Activated gamma-delta T cell treated with anti-CD3 and anti-CD28 coated beads, Interleukin-2, amount 50 U/mL, for 16 hours (primary cell): ENCODE data around the gene KRTAP10-10.
"Not testable (repeated sequence)": the region's sequence is repeated elsewhere in the genome, so short reads cannot be mapped to it uniquely, and the experiment has no call there.

Source experiments
- DNase-seq: peaks from one replicate; pipeline ENCODE4 v3.0.0-alpha.2; 2020; ENCODE audit warnings: low read depth

Gene KRTAP10-10

DNA sequence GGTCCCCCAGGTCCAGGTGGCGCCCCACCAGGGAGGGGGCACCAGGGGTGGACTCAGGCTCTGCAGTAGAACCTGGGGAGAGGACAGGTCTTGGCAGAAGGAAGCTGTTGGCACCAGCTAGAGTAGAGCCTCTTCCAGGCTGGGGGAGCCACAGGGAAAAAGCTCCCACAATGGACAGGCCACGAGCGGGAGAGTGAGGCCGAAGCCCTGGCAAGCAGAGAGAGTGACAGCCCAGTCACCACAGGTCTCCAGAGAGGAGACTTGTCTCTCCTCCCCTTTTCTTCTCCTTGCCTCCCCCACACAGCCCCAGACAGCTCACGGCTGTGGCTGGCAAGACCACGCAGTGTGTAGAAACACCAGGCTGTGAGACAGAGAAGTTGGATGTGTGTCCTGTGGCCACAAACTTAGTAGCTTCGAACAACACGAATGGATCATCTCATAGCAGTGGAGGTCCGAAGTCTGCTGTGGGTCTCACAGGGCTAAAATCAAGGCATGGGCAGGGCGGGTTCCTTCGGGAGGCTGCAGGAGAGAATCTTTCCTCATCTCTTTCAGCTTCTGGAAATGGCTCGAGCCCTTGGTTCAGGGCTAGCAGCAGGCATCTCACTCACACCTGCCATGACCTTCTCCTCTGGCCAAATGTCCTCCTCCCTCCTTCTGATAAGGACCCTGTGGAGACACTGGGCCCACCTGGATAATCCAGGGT, 14.0 kb downstream of the KRTAP10-10 start:
- no peak for DNase-seq

- no peak for DNase-seq
Observed at GRCh38 chr21:44653123-44653522, 16.0 kb downstream of the KRTAP10-10 start.

GRCh38 chr21:44653656-44654575, 16.8 kb downstream of the KRTAP10-10 start:
- peak; percentile 36 for DNase-seq

DNA sequence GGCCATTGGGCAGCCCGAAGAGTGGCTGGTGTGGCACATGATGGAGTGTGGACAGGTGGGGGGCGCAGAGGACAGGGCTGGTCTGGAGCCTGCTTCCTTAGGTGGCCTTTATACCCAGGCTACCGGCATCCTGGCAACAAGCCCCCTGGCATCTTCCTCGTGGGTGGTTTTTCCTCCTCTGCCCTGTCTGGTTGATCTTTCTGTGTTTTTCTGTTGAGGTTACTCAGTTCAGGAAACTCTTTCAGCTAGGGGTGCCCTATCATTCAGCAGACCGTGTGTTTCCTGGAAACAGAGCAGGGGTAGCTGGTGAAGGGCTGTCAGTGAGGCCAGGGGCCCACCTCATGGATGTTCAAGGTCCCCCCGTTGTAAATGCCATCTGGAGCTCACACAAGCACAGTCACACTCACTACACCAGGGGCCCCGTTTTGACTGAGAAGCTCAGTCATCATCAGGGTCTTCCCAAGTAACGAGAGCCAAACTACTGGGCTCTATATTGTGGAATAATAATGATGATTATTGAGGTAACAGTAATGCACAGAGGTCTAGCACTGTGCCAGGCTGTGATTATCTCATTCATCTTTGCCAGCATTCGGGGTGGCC, 17.5 kb downstream of the KRTAP10-10 start, which contains the start of gene KRTAP12-4:
Gene KRTAP12-4 (minus strand): TSS at position 84 of the 600 bp plus-strand sequence. CDS start 45 bp downstream, at position 39.
- DNase-seq, result no peak

- DNase-seq, result no peak
Observed at GRCh38 chr21:44656868-44657267, 19.7 kb downstream of the KRTAP10-10 start.

DNA sequence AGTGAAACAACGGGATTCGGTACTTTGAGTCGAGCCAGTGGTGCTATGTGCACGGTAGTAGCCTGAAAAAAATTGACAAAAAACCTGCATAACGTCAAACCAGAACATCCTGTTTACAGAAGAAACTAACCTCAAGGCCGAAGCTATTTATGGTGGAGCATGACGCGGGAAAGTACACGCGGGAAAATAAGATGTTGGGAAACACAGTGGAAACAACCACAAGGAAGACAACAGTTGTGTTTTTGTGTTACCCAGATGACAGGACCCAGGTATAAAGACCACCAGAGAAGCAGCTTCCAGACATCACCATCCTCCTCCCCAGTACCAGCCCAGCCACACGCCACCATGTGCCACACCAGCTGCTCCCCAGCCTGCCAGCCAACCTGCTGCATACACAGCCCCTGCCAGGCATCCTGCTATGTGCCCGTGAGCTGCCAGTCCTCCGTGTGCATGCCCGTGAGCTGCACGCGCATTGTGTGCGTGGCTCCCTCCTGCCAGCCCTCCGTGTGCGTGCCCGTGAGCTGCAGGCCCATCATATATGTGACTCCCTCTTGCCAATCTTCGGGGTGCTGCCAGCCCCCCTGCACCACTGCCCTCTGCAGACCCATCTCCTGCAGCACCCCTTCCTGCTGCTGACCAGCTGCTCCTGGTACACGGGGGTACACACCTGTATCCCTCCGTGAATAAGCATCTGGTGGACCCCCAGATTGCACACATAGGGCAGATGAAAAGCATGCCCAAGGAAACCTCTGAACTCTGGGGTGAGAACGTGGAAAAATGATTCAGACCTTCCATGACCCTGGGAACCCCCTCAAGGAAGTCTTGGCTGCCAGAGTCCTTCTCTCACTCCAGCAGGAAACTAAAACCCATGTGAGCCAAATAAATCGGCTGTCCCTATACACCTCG, 20.7 kb downstream of the KRTAP10-10 start, which contains the start of gene KRTAP12-3:
Gene KRTAP12-3 (plus strand): TSS at position 298 of the 906 bp plus-strand sequence. CDS start 48 bp downstream, at position 346.
- peak; percentile 14 for DNase-seq

DNA sequence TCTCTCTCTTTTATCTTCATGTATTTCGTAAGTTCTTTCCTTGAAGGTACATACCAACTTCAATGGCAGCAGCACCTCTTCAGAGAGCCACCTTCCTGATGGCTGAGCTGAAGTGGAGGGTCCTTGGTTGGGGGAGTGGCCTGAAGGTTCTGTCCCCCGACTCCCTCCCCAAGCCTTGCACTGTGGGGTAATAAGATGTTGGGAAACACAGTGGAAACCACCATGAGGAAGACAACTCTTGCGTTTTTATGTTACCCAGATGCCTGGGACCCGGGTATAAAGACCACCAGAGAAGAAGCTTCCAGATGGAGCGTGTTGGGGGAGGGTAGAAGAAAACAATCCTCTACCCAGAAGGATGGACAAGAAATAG, 21.4 kb downstream of the KRTAP10-10 start:
- DNase-seq, result no peak

- no peak for DNase-seq
Observed at GRCh38 chr21:44658913-44659595, 21.9 kb downstream of the KRTAP10-10 start.

DNA sequence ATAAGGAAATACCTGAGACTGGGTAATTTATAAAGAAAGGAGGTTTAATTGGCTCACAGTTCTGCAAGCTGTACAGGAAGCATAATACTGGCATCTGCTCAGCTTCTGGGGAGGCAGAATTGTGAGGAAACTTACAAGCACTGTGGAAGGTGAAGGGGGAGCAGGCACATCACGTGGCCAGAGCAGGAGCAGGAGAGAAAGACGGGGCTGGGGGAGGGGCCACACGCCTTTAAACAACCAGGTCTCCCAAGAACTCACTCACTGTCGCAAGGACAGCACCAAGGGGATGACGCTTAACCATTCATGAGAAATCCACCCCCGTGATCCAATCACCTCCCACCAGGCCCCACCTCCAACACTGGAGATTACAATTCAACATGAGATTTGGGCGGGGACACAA, 24.4 kb downstream of the KRTAP10-10 start:
- not testable (repeated sequence) for DNase-seq

DNA sequence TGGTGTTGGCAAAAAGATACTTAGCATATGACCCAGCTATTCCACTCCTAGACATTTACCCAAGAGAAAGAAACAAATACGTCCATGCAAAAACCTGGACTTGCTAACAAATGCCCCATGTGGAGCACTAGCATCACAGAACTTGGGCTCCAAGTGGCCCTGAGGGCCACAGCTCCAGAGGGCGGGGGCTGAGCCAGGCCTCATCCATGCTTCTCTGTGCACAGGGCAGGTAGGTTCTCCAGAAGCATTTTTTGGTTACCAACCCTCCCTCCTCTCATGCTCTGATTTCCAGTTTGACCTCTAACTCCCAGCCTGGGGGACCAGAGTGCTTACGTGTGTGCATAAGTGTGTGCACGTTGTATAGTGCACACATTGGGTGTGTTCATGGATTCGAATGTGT, 27.5 kb downstream of the KRTAP10-10 start:
- DNase-seq, result no peak

DNA sequence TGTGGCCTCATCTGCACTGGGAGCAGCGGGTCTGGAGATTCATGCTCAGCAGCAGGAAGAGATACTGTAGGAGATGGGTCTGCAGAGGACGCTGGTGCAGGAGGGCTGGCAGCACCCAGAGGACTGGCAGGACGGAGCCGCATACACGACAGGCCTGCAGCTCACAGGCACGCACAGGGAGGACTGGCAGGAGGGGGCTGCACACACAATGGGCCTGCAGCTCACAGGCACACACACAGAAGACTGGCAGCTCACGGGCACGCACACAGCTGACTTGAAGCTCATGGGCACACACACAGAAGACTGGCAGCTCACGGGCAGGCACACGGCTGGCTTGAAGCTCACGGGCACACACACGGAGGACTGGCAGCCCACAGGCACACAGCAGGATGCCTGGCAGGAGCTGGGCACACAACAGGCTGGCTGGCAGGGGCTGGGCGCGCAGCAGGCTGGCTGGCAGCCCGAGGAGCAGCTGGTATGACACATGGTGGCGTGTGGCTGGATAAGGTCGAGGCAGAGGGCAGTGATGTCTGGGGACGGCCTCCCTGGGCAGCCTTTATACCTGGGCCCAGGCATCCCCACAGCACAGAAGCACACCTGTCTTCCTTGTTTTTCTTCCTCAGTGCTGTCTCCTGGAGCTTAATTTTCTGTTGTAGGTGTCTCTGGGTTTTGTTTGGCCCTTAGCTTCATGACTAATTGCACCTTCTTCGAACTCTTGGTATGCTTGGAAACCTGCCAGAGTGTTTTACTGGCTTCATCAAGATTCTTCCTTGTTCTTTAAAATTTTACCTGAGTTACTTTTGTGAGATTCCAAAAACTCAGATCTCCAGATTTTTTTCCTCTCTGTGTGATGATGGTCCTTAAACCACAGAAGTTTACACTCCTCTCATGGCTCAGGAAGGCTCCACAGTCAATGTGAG, 29.5 kb downstream of the KRTAP10-10 start, which contains the start of gene KRTAP12-2:
Gene KRTAP12-2 (minus strand): TSS at position 527 of the 920 bp plus-strand sequence. CDS start 41 bp downstream, at position 486.
- DNase-seq, result no peak

- no peak for DNase-seq
Observed at GRCh38 chr21:44667612-44668011, 30.5 kb downstream of the KRTAP10-10 start.

- DNase-seq, result no peak
Observed at GRCh38 chr21:44670642-44671432, 33.7 kb downstream of the KRTAP10-10 start.

DNA sequence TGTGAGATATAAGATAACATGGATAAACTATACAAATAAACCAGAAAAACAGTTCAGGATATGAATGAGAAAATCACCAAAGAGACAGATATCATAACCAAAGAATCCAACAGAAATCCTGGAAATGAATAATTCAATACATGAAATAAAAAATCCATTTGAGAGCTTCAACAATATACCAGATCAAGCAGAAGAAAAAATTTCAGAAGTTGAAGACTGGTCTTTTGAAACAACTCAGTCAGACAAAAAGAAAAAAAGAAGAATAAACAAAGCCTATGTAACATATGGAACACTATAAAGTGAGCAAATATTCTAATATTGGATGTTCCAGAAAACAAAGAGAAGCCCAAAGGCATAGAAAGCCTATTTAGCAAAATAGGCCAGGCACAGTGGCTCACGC, 34.8 kb downstream of the KRTAP10-10 start:
- DNase-seq, result no peak

DNA sequence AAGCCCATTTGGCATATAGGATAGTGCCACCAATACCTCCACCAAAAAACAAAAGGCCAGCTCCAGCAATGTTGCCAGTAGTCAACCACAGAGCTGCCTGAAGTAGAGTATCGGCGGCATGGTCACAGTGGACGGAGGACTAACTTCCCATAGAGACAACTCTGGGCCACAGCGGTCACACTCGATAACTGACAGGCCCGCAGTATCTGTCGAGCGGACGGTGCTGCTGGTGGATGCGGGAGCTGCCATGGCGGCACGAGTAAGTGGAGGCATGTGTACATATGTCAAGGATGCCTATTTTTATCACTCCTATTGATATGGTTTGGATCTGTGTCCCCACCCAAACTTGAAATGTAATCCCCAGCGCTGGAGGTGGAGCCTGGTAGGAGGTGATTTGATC, 40.7 kb downstream of the KRTAP10-10 start:
- no peak for DNase-seq

GRCh38 chr21:44681152-44681551, 44.0 kb downstream of the KRTAP10-10 start:
- DNase-seq, result no peak

GRCh38 chr21:44681861-44682579, 44.9 kb downstream of the KRTAP10-10 start, which contains the start of gene KRTAP12-1:
Gene KRTAP12-1, minus strand, starts transcription at chr21:44682163. Its CDS starts 40 bp downstream, at chr21:44682123.
- DNase-seq, result no peak

- no peak for DNase-seq
Observed at GRCh38 chr21:44682580-44683151, 45.5 kb downstream of the KRTAP10-10 start.
